ENCODE results near the gene CRYBB3. TPM values are rescaled to one million over a fixed set of nuclear protein-coding genes. Genes with fewer than 3 reads are reported as not detected.

Gene CRYBB3
- total and polyA plus RNA-seq, 3 donors from 2014 or later, result 0.63 to 0.67 TPM; not detected in 1

- DNase-seq, result no peak
- Histone ChIP-seq H3K4me1 (no peaks in the 10 kb centered on the region), H3K27me3 (no peaks in the 10 kb centered on the region), H3K4me3 (no peak overlapping the region), H3K36me3 (ENCODE audit: low read depth, missing control alignments) (no peaks in the 10 kb centered on the region), H3K9me3 (no peaks in the 10 kb centered on the region), H3K27ac (no peak overlapping the region)
- TF ChIP-seq CTCF (IDR thresholded peaks at IDR 0.05) (no peak), POLR2A (IDR thresholded peaks at IDR 0.05) (no peak)
- 93 to 94% methylated on average over 6 to 13 of the region's 13 CpGs for WGBS, 2 donors
- intact Hi-C loops (cut with DNase I; ENCODE audit: low total_unique reads), result no loop called here
Observed at GRCh38 chr22:25174156-25174887, 25.3 kb upstream of the CRYBB3 start.

GRCh38 chr22:25174888-25175411 is 24.7 kb upstream of the CRYBB3 start:
- Histone ChIP-seq H3K4me3 (no peak overlapping the region), H3K27me3 (no peaks in the 10 kb centered on the region), H3K4me1 (no peaks in the 10 kb centered on the region), H3K9me3 (no peaks in the 10 kb centered on the region), H3K36me3 (ENCODE audit: low read depth, missing control alignments) (no peaks in the 10 kb centered on the region), H3K27ac (no peak overlapping the region)
- no peak for DNase-seq
- WGBS, 2 donors, result 82 to 88% methylated on average over 5 to 6 of the region's 6 CpGs
- intact Hi-C loops (cut with DNase I; ENCODE audit: low total_unique reads), result no loop called here
- TF ChIP-seq POLR2A (IDR thresholded peaks at IDR 0.05), result no peak
- no peak for TF ChIP-seq CTCF (IDR thresholded peaks at IDR 0.05)

DNA sequence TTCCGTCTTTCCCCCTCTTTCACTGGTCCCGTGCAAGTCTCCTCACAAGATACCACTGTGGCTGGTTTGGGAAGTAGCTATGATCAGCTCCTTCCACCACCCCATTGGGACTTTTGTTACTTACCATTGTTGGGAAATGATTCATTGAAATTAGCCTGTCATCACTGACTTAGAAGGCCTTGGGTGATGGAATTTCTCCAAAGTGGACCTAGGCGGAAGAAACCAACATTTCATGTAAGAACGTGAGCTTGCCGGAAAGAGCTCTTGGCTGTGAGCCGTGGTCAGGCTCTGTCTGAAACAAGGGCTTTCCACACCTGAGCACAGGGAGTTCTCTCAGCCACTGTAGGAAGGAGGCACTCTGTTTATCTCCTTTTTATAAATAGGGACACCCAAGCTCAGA is 23.5 kb upstream of the CRYBB3 start:
- Histone ChIP-seq H3K36me3 (ENCODE audit: low read depth, missing control alignments) (no peaks in the 10 kb centered on the region), H3K27ac (no peak overlapping the region), H3K4me1 (no peaks in the 10 kb centered on the region), H3K27me3 (no peaks in the 10 kb centered on the region), H3K9me3 (no peaks in the 10 kb centered on the region), H3K4me3 (no peak overlapping the region)
- no peak for DNase-seq
- TF ChIP-seq CTCF (IDR thresholded peaks at IDR 0.05) (no peak), POLR2A (IDR thresholded peaks at IDR 0.05) (no peak)
- WGBS, 2 donors, result 84 to 95% methylated on average over 6 of the region's 6 CpGs
- intact Hi-C loops (cut with DNase I; ENCODE audit: low total_unique reads), result no loop called here

GRCh38 chr22:25176799-25177198 is 22.9 kb upstream of the CRYBB3 start:
- Histone ChIP-seq H3K9me3 (no peaks in the 10 kb centered on the region), H3K36me3 (ENCODE audit: low read depth, missing control alignments) (no peaks in the 10 kb centered on the region), H3K4me3 (no peak overlapping the region), H3K27ac (no peak overlapping the region), H3K27me3 (no peaks in the 10 kb centered on the region), H3K4me1 (no peaks in the 10 kb centered on the region)
- TF ChIP-seq CTCF (IDR thresholded peaks at IDR 0.05), result no peak
- no peak for TF ChIP-seq POLR2A (IDR thresholded peaks at IDR 0.05)
- WGBS, 2 donors, result 88 to 92% methylated on average over 3 of the region's 3 CpGs
- intact Hi-C loops (cut with DNase I; ENCODE audit: low total_unique reads), result no loop called here
- DNase-seq, result no peak

- Histone ChIP-seq H3K27ac (no peak overlapping the region), H3K36me3 (ENCODE audit: low read depth, missing control alignments) (no peaks in the 10 kb centered on the region), H3K9me3 (no peaks in the 10 kb centered on the region), H3K4me3 (no peak overlapping the region), H3K4me1 (no peaks in the 10 kb centered on the region), H3K27me3 (no peaks in the 10 kb centered on the region)
- TF ChIP-seq CTCF (IDR thresholded peaks at IDR 0.05) (no peak), POLR2A (IDR thresholded peaks at IDR 0.05) (no peak)
- WGBS, 2 donors, result 87 to 96% methylated on average over 13 of the region's 13 CpGs
- intact Hi-C loops (cut with DNase I; ENCODE audit: low total_unique reads), result no loop called here
- DNase-seq, result no peak
Observed at GRCh38 chr22:25177226-25177625, 22.4 kb upstream of the CRYBB3 start.

Measured in testis (tissue), 3 donors.